ENCODE data around the gene LMBR1. TPM values are rescaled to one million over a fixed set of nuclear protein-coding genes. Genes with fewer than 3 reads are reported as not detected.

LMBR1 gene
- total and polyA plus RNA-seq, 2 donors (not counting 1 experiment from before 2014, with no cell fraction given): 19.7 to 85.2 TPM

DNA sequence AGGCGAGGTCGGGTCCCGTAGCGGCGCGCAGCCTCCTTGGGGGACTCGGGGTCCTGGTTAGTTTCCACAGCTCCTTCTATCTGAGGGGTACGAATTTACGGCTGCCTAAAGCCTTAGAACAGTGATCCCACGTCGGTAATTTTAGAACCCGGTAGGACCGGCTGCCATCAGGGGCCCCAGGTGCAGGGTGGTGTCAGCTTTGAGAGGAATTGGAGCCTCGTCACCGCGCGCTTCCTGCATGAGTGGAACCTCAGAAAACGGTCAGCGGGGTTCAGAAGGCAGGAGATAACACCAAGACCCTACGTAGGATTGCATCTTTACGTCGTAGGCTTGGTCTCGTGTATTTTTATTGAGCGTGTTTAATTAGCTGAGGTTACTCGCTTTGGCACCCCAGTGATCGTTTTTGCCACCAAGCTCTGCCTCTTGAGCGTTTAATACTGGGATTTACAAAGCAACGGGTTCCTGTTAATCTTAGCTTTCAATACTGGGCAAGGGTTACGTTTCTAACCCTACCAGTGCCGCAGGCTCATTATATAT is 252.0 kb downstream of the LMBR1 start:
- H4K20me1 ChIP-seq (ENCODE audit: control insufficient read depth, insufficient read depth, low read length, poor library complexity, severe bottlenecking): no peaks in the 10 kb centered on the region
- peaks cover 36% of the 10 kb centered on the region for H3K4me1 Mint-ChIP-seq
- peaks cover 5% of the 10 kb centered on the region for H3K79me2 ChIP-seq (ENCODE audit: control insufficient read depth, insufficient read depth, low read length)
- TF ChIP-seq, protein P1, sequence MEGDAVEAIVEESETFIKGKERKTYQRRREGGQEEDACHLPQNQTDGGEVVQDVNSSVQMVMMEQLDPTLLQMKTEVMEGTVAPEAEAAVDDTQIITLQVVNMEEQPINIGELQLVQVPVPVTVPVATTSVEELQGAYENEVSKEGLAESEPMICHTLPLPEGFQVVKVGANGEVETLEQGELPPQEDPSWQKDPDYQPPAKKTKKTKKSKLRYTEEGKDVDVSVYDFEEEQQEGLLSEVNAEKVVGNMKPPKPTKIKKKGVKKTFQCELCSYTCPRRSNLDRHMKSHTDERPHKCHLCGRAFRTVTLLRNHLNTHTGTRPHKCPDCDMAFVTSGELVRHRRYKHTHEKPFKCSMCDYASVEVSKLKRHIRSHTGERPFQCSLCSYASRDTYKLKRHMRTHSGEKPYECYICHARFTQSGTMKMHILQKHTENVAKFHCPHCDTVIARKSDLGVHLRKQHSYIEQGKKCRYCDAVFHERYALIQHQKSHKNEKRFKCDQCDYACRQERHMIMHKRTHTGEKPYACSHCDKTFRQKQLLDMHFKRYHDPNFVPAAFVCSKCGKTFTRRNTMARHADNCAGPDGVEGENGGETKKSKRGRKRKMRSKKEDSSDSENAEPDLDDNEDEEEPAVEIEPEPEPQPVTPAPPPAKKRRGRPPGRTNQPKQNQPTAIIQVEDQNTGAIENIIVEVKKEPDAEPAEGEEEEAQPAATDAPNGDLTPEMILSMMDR (IDR thresholded peaks at IDR 0.05): no peak
- no peak for TF ChIP-seq EZH2 (IDR thresholded peaks at IDR 0.05; ENCODE audit: borderline replicate concordance, insufficient read depth, low read depth, low read length, poor library complexity, severe bottlenecking)
- H3K9me3 ChIP-seq (ENCODE audit: control extremely low read depth in 1 of 3, control insufficient read depth in 2 of 3, insufficient read depth in 1 of 3, low read length in 2 of 3): peaks cover 0 to 17% (median 0%) of the 10 kb centered on the region in 3 donors
- H3K27me3 Mint-ChIP-seq: no peaks in the 10 kb centered on the region
- H3K9me3 Mint-ChIP-seq (ENCODE audit: insufficient read depth): peaks cover 5% of the 10 kb centered on the region
- ATAC-seq (ENCODE audit: low read depth) (peak; percentile 49), DNase-seq (no peak)
- peak overlapping the region; percentile 97 for H3K9ac ChIP-seq (ENCODE audit: low read length)
- H3K4me2 ChIP-seq (replicated peaks; ENCODE audit: low read depth, low read length, poor library complexity, severe bottlenecking): peak overlapping the region; percentile 90
- intact Hi-C loops (cut with micrococcal nuclease): loop anchor here (2.0 to 5.0 kb wide), 5 partner anchors 251 to 1342 kb away; partner anchors contain the start of genes DNAJB6, LMBR1 and UBE3C
- H3K4me3 Mint-ChIP-seq: peak overlapping the region; percentile 96
- H3K27ac Mint-ChIP-seq: peak overlapping the region; percentile 97
- peak overlapping the region; percentile 93 for H2AFZ ChIP-seq (ENCODE audit: insufficient read depth, low read depth, low read length, poor library complexity, severe bottlenecking)
- POLR2A ChIA-PET: interaction anchor here (0.7 to 1.2 kb wide), 2 partner anchors 252 to 1342 kb away, joined by 3 to 4 read pairs; partner anchors contain the start of gene LMBR1
- peak overlapping the region; percentile 80 to 98 for H3K27ac ChIP-seq (ENCODE audit: low read length in 2 of 2)
- under 1% methylated on average over 26 of the region's 30 CpGs for WGBS (ENCODE audit: insufficient coverage)
- CTCF ChIA-PET: interaction anchor here (1.3 kb wide), 2 partner anchors 252 to 308 kb away, joined by 3 to 5 read pairs; partner anchors contain the start of genes LMBR1 and NOM1
- peaks cover 11 to 26% of the 10 kb centered on the region in 2 donors for H3K4me1 ChIP-seq (ENCODE audit: control insufficient read depth in 2 of 2, insufficient read depth in 2 of 2, low read length in 2 of 2)
- peak overlapping the region in 4 of 5 experiments; percentile 64 to 96 (median 85) for H3K4me3 ChIP-seq (ENCODE audit: control extremely low read depth in 1 of 5, extremely low read depth in 1 of 5, insufficient read depth in 1 of 5, low read depth in 2 of 5, low read length in 4 of 5)
- H3K27me3 ChIP-seq (replicated peaks in 1 of 4; ENCODE audit: control extremely low read depth in 1 of 4, control insufficient read depth in 3 of 4, insufficient read depth in 4 of 4, low read length in 3 of 4): peaks cover 0 to 4% (median 0%) of the 10 kb centered on the region in 4 experiments
- H3K36me3 ChIP-seq (replicated peaks in 1 of 2; ENCODE audit: control extremely low read depth in 1 of 2, control insufficient read depth in 1 of 2, extremely low read depth in 1 of 2, insufficient read depth in 2 of 2, low read length in 1 of 2): no peaks in the 10 kb centered on the region
